Hindlimb muscle (tissue), 1 donor: ENCODE results near the gene CDC42EP1. TPM values are rescaled to one million over a fixed set of nuclear protein-coding genes. Genes with fewer than 3 reads are reported as not detected.

Experiments
- DNase-seq: peaks from one replicate; pipeline ENCODE4 v3.0.0-alpha.2; 2013
- polyA plus RNA-seq: library from polyadenylated mRNA; unstranded; fragments of 120-200 nt; gene quantifications from one replicate; pipeline ENCODE4 v1.2.1, GENCODE V29; 2013; ENCODE audit not compliant: insufficient read length

Gene CDC42EP1
- polyA plus RNA-seq, 1 donor = 53.9 TPM

GRCh38 chr22:37616201-37617083, 56.2 kb downstream of the CDC42EP1 start:
- no peak for DNase-seq

GRCh38 chr22:37617431-37617830, 57.2 kb downstream of the CDC42EP1 start:
- DNase-seq = no peak

- DNase-seq = no peak
Observed at GRCh38 chr22:37618072-37618656, 57.9 kb downstream of the CDC42EP1 start.

- DNase-seq = no peak
Observed at GRCh38 chr22:37618674-37619073, 58.4 kb downstream of the CDC42EP1 start.

Other genes with a start within 250 kb of the CDC42EP1 start
- gene ELFN2, start 133.0 kb upstream of the CDC42EP1 start, polyA plus RNA-seq = 1.1 TPM
- 7.7 TPM for gene MFNG, start 74.1 kb upstream of the CDC42EP1 start, polyA plus RNA-seq
- 12.3 TPM for gene CARD10, start 41.1 kb upstream of the CDC42EP1 start, polyA plus RNA-seq
- gene LGALS2, start 19.6 kb downstream of the CDC42EP1 start, polyA plus RNA-seq = not detected
- 47.4 TPM for gene GGA1, start 48.4 kb downstream of the CDC42EP1 start, polyA plus RNA-seq
- gene SH3BP1, start 79.2 kb downstream of the CDC42EP1 start, polyA plus RNA-seq = 7.1 TPM
- 12.6 TPM for gene PDXP, start 98.2 kb downstream of the CDC42EP1 start, polyA plus RNA-seq
- gene LGALS1, start 115.2 kb downstream of the CDC42EP1 start, polyA plus RNA-seq = 1,276 TPM
- 15.8 TPM for gene NOL12, start 125.9 kb downstream of the CDC42EP1 start, polyA plus RNA-seq
- 52.7 TPM for gene TRIOBP, start 136.6 kb downstream of the CDC42EP1 start, polyA plus RNA-seq
- gene GCAT, start 247.5 kb downstream of the CDC42EP1 start, polyA plus RNA-seq = 5.6 TPM